Stimulated activated CD4-positive, alpha-beta T cell treated with anti-CD3 and anti-CD28 coated beads, TNF-alpha, amount 100 ng/mL, for 24 hours (primary cell): ENCODE results near the gene ASB12.
A peak's percentile ranks its signal among the peaks of the same experiment; 100 is the strongest.
"Not testable (repeated sequence)": the region's sequence is repeated elsewhere in the genome, so short reads cannot be mapped to it uniquely, and the experiment has no call there.

Source experiments
- DNase-seq, 3 experiments: peaks; one replicate each; pipeline ENCODE4 v3.0.0-alpha.2; 2020; ENCODE audit warnings: low read depth in 3 of 3

ASB12 gene

GRCh38 chrX:64230123-64230970 lies at the start of gene ASB12:
Gene ASB12 (minus strand): TSS chrX:64230607. CDS start chrX:64225650, 4,957 bp downstream.
- no peak for DNase-seq

- DNase-seq = no peak
Measured at GRCh38 chrX:64265265-64265664, 34.9 kb upstream of the ASB12 start.

- no peak for DNase-seq
Measured at GRCh38 chrX:64229154-64229553, 1.3 kb downstream of the ASB12 start.

GRCh38 chrX:64218023-64218422 lies 12.4 kb downstream of the ASB12 start:
- no peak for DNase-seq

- DNase-seq = not testable (repeated sequence)
Measured at GRCh38 chrX:64213989-64214388, 16.4 kb downstream of the ASB12 start.

GRCh38 chrX:64206556-64207162 lies 23.7 kb downstream of the ASB12 start:
- no peak for DNase-seq

GRCh38 chrX:64205735-64206501 lies 24.5 kb downstream of the ASB12 start:
- DNase-seq = peak; percentile 70 to 84 (median 72)

GRCh38 chrX:64205441-64205734 lies 25.0 kb downstream of the ASB12 start, which contains the start of gene AMER1:
Gene AMER1 (minus strand): TSS chrX:64205708. CDS start chrX:64193286, 12,422 bp downstream.
- DNase-seq = no peak

GRCh38 chrX:64204701-64205440 lies 25.5 kb downstream of the ASB12 start:
- DNase-seq = peak in 1 of 3 experiments; percentile 13

- DNase-seq = no peak
Measured at GRCh38 chrX:64204252-64204651, 26.2 kb downstream of the ASB12 start.

GRCh38 chrX:64202808-64203325 lies 27.5 kb downstream of the ASB12 start:
- no peak for DNase-seq

- DNase-seq = no peak
Measured at GRCh38 chrX:64198036-64198435, 32.4 kb downstream of the ASB12 start.

GRCh38 chrX:64196606-64197005 lies 33.8 kb downstream of the ASB12 start:
- DNase-seq = no peak

- DNase-seq = no peak
Measured at GRCh38 chrX:64195862-64196261, 34.5 kb downstream of the ASB12 start.

GRCh38 chrX:64192673-64193072 lies 37.7 kb downstream of the ASB12 start:
- DNase-seq = no peak

GRCh38 chrX:64192040-64192439 lies 38.4 kb downstream of the ASB12 start:
- DNase-seq = no peak

GRCh38 chrX:64191281-64192010 lies 39.0 kb downstream of the ASB12 start:
- DNase-seq = no peak

GRCh38 chrX:64190136-64190740 lies 40.2 kb downstream of the ASB12 start:
- DNase-seq = no peak

- DNase-seq = no peak
Measured at GRCh38 chrX:64188901-64189300, 41.5 kb downstream of the ASB12 start.

- DNase-seq = no peak
Measured at GRCh38 chrX:64187762-64188150, 42.7 kb downstream of the ASB12 start.
